Glutamatergic neuron (in vitro differentiated cells): ENCODE results near the gene ZYX. TPM values are rescaled to one million over a fixed set of nuclear protein-coding genes. Genes with fewer than 3 reads are reported as not detected.
A peak's percentile ranks its signal among the peaks of the same experiment; 100 is the strongest.
"Not testable (repeated sequence)": the region's sequence is repeated elsewhere in the genome, so short reads cannot be mapped to it uniquely, and the experiment has no call there.

Experiments
- DNase-seq: peaks from one replicate; pipeline ENCODE4 v3.0.0; 2022
- H3K27ac Mint-ChIP-seq: one replicate; pipeline ENCODE4 v1.8.0; 2020; ENCODE audit warnings: mild to moderate bottlenecking, mixed read lengths, inconsistent platforms; ENCODE audit not compliant: unreplicated experiment
- H3K27me3 Mint-ChIP-seq: one replicate; pipeline ENCODE4 v1.8.0; 2020; ENCODE audit warnings: mild to moderate bottlenecking, moderate library complexity, mixed read lengths, inconsistent platforms; ENCODE audit not compliant: unreplicated experiment
- H3K36me3 Mint-ChIP-seq: one replicate; pipeline ENCODE4 v1.8.0; 2020; ENCODE audit warnings: mild to moderate bottlenecking, mixed read lengths, inconsistent platforms; ENCODE audit not compliant: unreplicated experiment
- H3K4me1 Mint-ChIP-seq: one replicate; pipeline ENCODE4 v1.8.0; 2020; ENCODE audit warnings: mild to moderate bottlenecking, low read depth, mixed read lengths, inconsistent platforms; ENCODE audit not compliant: unreplicated experiment
- H3K4me3 Mint-ChIP-seq: one replicate; pipeline ENCODE4 v1.8.0; 2020; ENCODE audit warnings: mild to moderate bottlenecking, mixed read lengths, inconsistent platforms; ENCODE audit not compliant: unreplicated experiment
- H3K9me3 Mint-ChIP-seq: one replicate; pipeline ENCODE4 v1.8.0; 2020; ENCODE audit warnings: mild to moderate bottlenecking, moderate library complexity, mixed read lengths, inconsistent platforms; ENCODE audit not compliant: unreplicated experiment
- total RNA-seq: library from RNA; stranded (reverse); fragmentation: NEBNext Ultra II Directional; extraction: Animal tissue kit (Norgen Biotek cat#: 25700); gene quantifications from one replicate; pipeline ENCODE4 v1.2.1, GENCODE V29; 2021; ENCODE audit not compliant: unreplicated experiment
- TF ChIP-seq, protein P1 (sequence below): fragments of 200-600 bp; sonication (generic); IDR thresholded peaks from one replicate; pipeline ENCODE4 v1.5.0; 2021; ENCODE audit not compliant: partially characterized antibody, unreplicated experiment

Gene ZYX
- total RNA-seq, 1 donor from 2014 or later, result 163 TPM

GRCh38 chr7:143399642-143400041 is 18.5 kb downstream of the ZYX start:
- no peak for DNase-seq
- Mint-ChIP-seq H3K27ac (no peak overlapping the region), H3K4me3 (no peak overlapping the region), H3K9me3 (peaks cover 10% of the 10 kb centered on the region), H3K4me1 (peaks cover 2% of the 10 kb centered on the region), H3K27me3 (peaks cover 12% of the 10 kb centered on the region), H3K36me3 (no peaks in the 10 kb centered on the region)
- TF ChIP-seq, protein P1, sequence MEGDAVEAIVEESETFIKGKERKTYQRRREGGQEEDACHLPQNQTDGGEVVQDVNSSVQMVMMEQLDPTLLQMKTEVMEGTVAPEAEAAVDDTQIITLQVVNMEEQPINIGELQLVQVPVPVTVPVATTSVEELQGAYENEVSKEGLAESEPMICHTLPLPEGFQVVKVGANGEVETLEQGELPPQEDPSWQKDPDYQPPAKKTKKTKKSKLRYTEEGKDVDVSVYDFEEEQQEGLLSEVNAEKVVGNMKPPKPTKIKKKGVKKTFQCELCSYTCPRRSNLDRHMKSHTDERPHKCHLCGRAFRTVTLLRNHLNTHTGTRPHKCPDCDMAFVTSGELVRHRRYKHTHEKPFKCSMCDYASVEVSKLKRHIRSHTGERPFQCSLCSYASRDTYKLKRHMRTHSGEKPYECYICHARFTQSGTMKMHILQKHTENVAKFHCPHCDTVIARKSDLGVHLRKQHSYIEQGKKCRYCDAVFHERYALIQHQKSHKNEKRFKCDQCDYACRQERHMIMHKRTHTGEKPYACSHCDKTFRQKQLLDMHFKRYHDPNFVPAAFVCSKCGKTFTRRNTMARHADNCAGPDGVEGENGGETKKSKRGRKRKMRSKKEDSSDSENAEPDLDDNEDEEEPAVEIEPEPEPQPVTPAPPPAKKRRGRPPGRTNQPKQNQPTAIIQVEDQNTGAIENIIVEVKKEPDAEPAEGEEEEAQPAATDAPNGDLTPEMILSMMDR, result no peak

GRCh38 chr7:143401265-143401664 is 20.1 kb downstream of the ZYX start:
- TF ChIP-seq, protein P1, result no peak
- H3K4me1 Mint-ChIP-seq, result peaks cover 18% of the 10 kb centered on the region
- H3K27me3 Mint-ChIP-seq, result peaks cover 16% of the 10 kb centered on the region
- no peaks in the 10 kb centered on the region for H3K36me3 Mint-ChIP-seq
- H3K4me3 Mint-ChIP-seq, result no peak overlapping the region
- no peak for DNase-seq
- H3K27ac Mint-ChIP-seq, result no peak overlapping the region
- H3K9me3 Mint-ChIP-seq, result peaks cover 19% of the 10 kb centered on the region

DNA sequence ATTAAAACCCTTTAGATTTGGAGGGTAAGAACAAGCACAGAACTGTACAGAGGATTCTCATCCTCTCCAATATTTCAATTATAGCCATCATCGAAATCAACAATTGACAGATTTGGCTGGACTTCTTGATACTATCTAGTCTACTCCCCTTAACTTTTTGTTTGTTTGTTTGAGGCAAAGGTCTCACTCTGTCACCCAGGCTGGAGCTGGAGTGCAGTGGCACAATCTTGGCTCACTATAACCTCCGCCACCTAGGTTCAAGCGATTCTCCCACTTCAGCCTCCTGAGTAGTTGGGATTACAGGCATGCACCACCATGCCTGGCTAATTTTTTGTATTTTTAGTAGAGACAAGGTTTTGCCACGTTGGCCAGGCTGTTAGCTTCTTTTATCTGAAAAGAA is 21.1 kb downstream of the ZYX start:
- H3K4me1 Mint-ChIP-seq, result peaks cover 21% of the 10 kb centered on the region
- not testable (repeated sequence) for H3K36me3 Mint-ChIP-seq, H3K27ac Mint-ChIP-seq, DNase-seq, H3K4me3 Mint-ChIP-seq
- peaks cover 16% of the 10 kb centered on the region for H3K27me3 Mint-ChIP-seq
- H3K9me3 Mint-ChIP-seq, result peaks cover 15% of the 10 kb centered on the region

- H3K4me1 Mint-ChIP-seq, result peaks cover 31% of the 10 kb centered on the region
- H3K36me3 Mint-ChIP-seq, result no peaks in the 10 kb centered on the region
- peaks cover 13% of the 10 kb centered on the region for H3K9me3 Mint-ChIP-seq
- TF ChIP-seq, protein P1, result no peak
- H3K27ac Mint-ChIP-seq, result peak overlapping the region; percentile 97
- H3K27me3 Mint-ChIP-seq, result peaks cover 16% of the 10 kb centered on the region
- peak overlapping the region; percentile 76 for H3K4me3 Mint-ChIP-seq
- DNase-seq, result peak; percentile 88
These were observed 24.2 kb downstream of the ZYX start for GRCh38 chr7:143405173-143406001.

DNA sequence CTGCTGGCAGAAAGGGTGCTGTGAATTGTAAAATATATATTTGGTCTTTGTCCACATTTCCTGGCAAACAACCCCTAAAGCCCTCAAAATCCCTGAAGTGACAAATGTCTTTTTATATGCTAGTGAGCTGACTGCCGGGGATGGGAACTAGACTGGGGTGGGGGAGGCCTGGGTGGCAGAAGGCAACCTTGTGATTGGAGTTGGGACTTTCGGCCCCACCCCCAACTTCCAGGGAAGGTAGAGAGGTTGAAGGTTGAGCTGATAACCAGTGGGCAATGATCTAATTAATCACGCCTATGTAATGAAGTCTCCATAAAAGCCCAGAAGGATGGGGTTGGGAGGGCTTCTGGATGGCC is 24.8 kb downstream of the ZYX start:
- Mint-ChIP-seq H3K4me3 (no peak overlapping the region), H3K27ac (peak overlapping the region; percentile 97), H3K36me3 (no peaks in the 10 kb centered on the region)

More for the DNA sequence above, 24.8 kb downstream of the ZYX start:
- peaks cover 13% of the 10 kb centered on the region for H3K9me3 Mint-ChIP-seq
- H3K4me1 Mint-ChIP-seq, result peaks cover 35% of the 10 kb centered on the region
- TF ChIP-seq, protein P1, result no peak
- H3K27me3 Mint-ChIP-seq, result peaks cover 16% of the 10 kb centered on the region
- no peak for DNase-seq
